T-helper 2 cell treated with Interferon-gamma antibody and Interleukin-4, amounts not matched to agents 5 μg/mL and 100 μg/mL, for 36 hours (primary cell): Measurements from ENCODE around the gene TP53BP2.
"Not testable (repeated sequence)": the region's sequence is repeated elsewhere in the genome, so short reads cannot be mapped to it uniquely, and the experiment has no call there.

ENCODE experiments used
- DNase-seq: peaks from one replicate; pipeline ENCODE4 v3.0.0; 2021; ENCODE audit warnings: low spot score
- H3K27ac Mint-ChIP-seq: one replicate; pipeline ENCODE4 v1.8.0; 2021; ENCODE audit warnings: mild to moderate bottlenecking, mixed read lengths
- H3K27me3 Mint-ChIP-seq: one replicate; pipeline ENCODE4 v1.8.0; 2021; ENCODE audit warnings: low read depth, mixed read lengths
- H3K36me3 Mint-ChIP-seq: one replicate; pipeline ENCODE4 v1.8.0; 2021; ENCODE audit warnings: low read depth, mixed read lengths
- H3K4me1 Mint-ChIP-seq: one replicate; pipeline ENCODE4 v1.8.0; 2021; ENCODE audit warnings: low read depth, mixed read lengths
- H3K4me3 Mint-ChIP-seq: one replicate; pipeline ENCODE4 v1.8.0; 2022; ENCODE audit warnings: mild to moderate bottlenecking, moderate library complexity, mixed read lengths
- H3K9me3 Mint-ChIP-seq: one replicate; pipeline ENCODE4 v1.8.0; 2021; ENCODE audit warnings: mixed read lengths

The TP53BP2 gene

DNA sequence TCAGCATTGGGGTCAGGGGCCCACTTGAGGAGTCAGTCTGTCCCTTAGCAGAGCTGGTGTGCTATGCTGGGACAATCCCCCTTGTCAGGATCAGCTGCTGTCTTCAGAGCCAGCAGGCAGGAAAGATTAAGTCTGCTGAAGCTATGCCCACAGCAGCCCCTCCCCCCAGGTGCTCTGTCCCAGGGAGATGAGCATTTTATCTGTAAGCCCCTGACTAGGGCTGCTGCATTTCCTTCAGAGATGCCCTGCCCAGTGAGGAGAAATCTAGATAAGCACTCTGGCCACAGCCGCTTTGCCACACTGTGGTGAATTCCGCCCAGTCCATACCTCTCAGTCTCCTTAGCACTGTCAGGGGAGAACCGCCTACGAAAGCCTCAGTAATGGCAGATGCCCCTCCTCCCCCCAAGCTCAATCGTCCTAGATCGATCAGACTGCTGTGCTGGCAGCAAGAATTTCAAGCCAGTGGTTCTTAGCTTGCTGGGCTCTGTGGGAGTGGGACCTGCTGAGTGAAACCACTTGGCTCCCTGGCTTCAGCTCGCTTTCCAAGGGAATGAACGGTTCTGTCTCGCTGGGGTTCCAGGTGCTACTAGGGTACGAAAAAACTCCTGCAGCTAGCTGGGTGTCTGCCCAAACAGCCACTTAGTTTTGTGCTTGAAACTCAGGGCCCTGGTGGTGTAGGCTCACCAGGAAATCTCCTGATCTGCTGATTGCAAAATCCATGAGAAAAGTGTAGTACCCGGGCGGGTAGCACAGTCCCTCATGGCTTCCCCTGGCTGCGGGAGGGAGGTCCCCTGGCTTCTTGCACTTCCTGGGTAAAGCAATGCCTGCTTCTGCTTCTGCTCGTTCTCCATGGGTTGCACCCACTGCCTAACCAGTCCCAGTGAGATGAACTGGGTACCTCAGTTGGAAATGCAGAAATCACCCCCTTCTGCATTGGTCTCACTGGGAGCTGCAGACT is 25.1 kb upstream of the TP53BP2 start:
- DNase-seq, result no peak
- Mint-ChIP-seq H3K4me1 (no peaks in the 10 kb centered on the region), H3K4me3 (no peak overlapping the region), H3K9me3 (no peaks in the 10 kb centered on the region), H3K27ac (no peak overlapping the region), H3K27me3 (peaks cover 37% of the 10 kb centered on the region), H3K36me3 (no peaks in the 10 kb centered on the region)

- H3K27ac Mint-ChIP-seq, H3K9me3 Mint-ChIP-seq, H3K36me3 Mint-ChIP-seq, H3K4me3 Mint-ChIP-seq, H3K4me1 Mint-ChIP-seq, DNase-seq: not testable (repeated sequence)
- peaks cover 37% of the 10 kb centered on the region for H3K27me3 Mint-ChIP-seq
Measured at GRCh38 chr1:223864599-223865368, 19.0 kb upstream of the TP53BP2 start.

- no peak overlapping the region for H3K27ac Mint-ChIP-seq
- H3K9me3 Mint-ChIP-seq, result no peaks in the 10 kb centered on the region
- no peak overlapping the region for H3K4me3 Mint-ChIP-seq
- H3K4me1 Mint-ChIP-seq, result no peaks in the 10 kb centered on the region
- no peaks in the 10 kb centered on the region for H3K36me3 Mint-ChIP-seq
- H3K27me3 Mint-ChIP-seq, result peaks cover 37% of the 10 kb centered on the region
- no peak for DNase-seq
Measured at GRCh38 chr1:223864084-223864483, 18.3 kb upstream of the TP53BP2 start.

GRCh38 chr1:223861904-223862303 is 16.2 kb upstream of the TP53BP2 start:
- peaks cover 18% of the 10 kb centered on the region for H3K27me3 Mint-ChIP-seq
- H3K9me3 Mint-ChIP-seq, result no peaks in the 10 kb centered on the region
- H3K27ac Mint-ChIP-seq, result no peak overlapping the region
- no peaks in the 10 kb centered on the region for H3K4me1 Mint-ChIP-seq
- H3K36me3 Mint-ChIP-seq, result no peaks in the 10 kb centered on the region
- DNase-seq, result no peak
- H3K4me3 Mint-ChIP-seq, result no peak overlapping the region

DNA sequence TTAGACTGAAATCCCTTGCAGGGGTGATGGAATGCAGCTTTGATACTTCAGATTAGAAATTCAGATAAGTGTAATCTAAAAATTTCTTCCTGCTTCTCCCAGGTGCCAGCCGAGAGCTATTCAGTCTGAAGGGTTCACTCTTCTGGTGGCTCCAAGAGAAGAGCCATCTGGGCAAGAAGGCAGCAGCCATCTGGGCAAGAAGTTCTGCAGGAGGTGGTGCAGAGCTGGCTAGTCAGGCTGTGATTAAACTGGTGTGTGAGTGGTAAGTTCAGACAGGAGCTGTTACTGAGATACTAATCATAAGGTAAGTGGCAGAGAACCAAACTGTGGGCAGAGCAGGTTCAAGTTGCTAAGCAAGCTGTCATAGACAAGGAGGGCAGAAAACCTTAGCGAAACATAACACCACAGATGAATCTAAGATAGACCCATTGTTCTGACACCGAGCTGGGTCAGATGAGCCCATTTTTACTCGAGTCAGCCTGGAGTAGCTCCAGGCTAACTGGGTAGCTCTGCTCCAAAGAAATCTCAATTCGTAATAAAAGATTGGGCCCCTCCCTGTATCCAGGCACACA is 14.4 kb upstream of the TP53BP2 start:
- Mint-ChIP-seq H3K27ac (no peak overlapping the region), H3K4me1 (no peaks in the 10 kb centered on the region), H3K9me3 (no peaks in the 10 kb centered on the region), H3K4me3 (no peak overlapping the region), H3K36me3 (no peaks in the 10 kb centered on the region), H3K27me3 (peaks cover 5% of the 10 kb centered on the region)
- DNase-seq, result no peak

DNA sequence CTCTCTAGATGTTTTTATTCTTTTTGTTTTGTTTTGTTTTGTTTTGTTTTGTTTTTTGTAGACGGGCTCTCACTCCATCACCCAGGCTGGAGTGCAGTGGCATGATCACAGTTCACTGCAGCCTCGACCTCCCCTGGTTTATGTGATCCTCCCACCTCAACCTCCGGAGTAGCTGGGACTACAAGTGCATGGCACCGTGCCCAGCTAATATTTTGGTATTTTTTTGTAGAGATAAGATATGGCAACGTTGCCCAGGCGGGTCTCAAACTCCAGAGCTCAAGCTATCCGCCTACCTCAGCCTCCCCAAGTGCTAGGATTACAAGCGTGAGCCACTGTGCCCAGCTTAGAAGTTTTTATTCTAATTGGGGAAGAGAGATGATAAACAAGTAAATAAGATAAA is 13.3 kb upstream of the TP53BP2 start:
- H3K9me3 Mint-ChIP-seq, result no peaks in the 10 kb centered on the region
- no peaks in the 10 kb centered on the region for H3K36me3 Mint-ChIP-seq
- H3K27me3 Mint-ChIP-seq, result peaks cover 5% of the 10 kb centered on the region
- H3K27ac Mint-ChIP-seq, result no peak overlapping the region
- H3K4me3 Mint-ChIP-seq, result no peak overlapping the region
- no peak for DNase-seq
- H3K4me1 Mint-ChIP-seq, result no peaks in the 10 kb centered on the region

DNA sequence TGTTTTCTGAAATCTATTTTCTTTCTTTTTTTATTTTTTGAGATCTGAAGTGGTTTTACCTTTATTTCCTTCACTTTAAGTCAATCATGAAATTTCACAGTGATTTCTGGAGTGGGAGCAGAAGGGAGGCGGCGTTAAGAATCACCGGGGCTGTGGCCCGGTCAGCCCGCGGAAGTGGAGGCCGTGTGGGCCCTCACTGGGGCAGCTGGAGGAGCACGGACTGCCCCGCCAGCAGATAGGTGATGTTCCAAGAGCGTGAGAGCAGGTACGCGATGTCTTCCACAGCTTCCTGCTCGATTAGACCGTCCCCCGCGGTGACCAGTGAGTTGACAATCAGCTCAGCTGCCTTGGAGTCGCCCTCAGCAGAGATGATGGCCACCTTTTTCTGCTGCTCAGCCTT is 10.6 kb upstream of the TP53BP2 start:
- no peak for DNase-seq
- Mint-ChIP-seq H3K27ac (no peak overlapping the region), H3K9me3 (no peaks in the 10 kb centered on the region), H3K27me3 (peaks cover 5% of the 10 kb centered on the region), H3K4me3 (no peak overlapping the region), H3K36me3 (no peaks in the 10 kb centered on the region), H3K4me1 (peaks cover 4% of the 10 kb centered on the region)

- peaks cover 7% of the 10 kb centered on the region for H3K4me1 Mint-ChIP-seq
- DNase-seq, result no peak
- no peak overlapping the region for H3K27ac Mint-ChIP-seq
- H3K36me3 Mint-ChIP-seq, result no peaks in the 10 kb centered on the region
- H3K4me3 Mint-ChIP-seq, result no peak overlapping the region
- peaks cover 5% of the 10 kb centered on the region for H3K9me3 Mint-ChIP-seq
- peaks cover 9% of the 10 kb centered on the region for H3K27me3 Mint-ChIP-seq
Measured at GRCh38 chr1:223853748-223854147, 8.0 kb upstream of the TP53BP2 start.

GRCh38 chr1:223853275-223853674 is 7.5 kb upstream of the TP53BP2 start:
- H3K4me1 Mint-ChIP-seq, result peaks cover 7% of the 10 kb centered on the region
- H3K9me3 Mint-ChIP-seq, result peaks cover 5% of the 10 kb centered on the region
- no peak overlapping the region for H3K27ac Mint-ChIP-seq
- no peaks in the 10 kb centered on the region for H3K36me3 Mint-ChIP-seq
- H3K4me3 Mint-ChIP-seq, result no peak overlapping the region
- DNase-seq, result no peak
- peaks cover 9% of the 10 kb centered on the region for H3K27me3 Mint-ChIP-seq

DNA sequence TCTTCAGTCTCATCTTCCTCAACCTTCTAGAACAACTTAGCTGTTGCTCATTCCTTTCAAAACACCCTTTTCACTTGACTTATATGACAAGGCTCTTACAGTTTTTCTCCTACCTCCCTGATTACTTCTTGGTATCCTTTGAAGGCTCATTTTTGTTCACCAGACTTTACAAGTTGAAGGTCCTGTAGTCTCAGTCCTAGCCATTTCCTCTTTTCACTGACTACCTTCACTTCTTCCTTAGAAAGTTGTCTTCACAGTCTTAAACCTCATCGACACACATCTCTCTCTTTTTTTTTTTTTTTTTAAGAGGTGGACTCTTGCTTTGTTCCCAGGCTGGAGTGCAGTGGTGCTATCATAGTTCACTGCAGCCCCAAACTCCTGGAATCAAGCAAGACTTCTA is 6.6 kb upstream of the TP53BP2 start:
- Mint-ChIP-seq H3K27ac (no peak overlapping the region), H3K36me3 (no peaks in the 10 kb centered on the region), H3K4me1 (peaks cover 14% of the 10 kb centered on the region), H3K4me3 (no peak overlapping the region), H3K9me3 (peaks cover 5% of the 10 kb centered on the region), H3K27me3 (peaks cover 9% of the 10 kb centered on the region)
- DNase-seq, result no peak

DNA sequence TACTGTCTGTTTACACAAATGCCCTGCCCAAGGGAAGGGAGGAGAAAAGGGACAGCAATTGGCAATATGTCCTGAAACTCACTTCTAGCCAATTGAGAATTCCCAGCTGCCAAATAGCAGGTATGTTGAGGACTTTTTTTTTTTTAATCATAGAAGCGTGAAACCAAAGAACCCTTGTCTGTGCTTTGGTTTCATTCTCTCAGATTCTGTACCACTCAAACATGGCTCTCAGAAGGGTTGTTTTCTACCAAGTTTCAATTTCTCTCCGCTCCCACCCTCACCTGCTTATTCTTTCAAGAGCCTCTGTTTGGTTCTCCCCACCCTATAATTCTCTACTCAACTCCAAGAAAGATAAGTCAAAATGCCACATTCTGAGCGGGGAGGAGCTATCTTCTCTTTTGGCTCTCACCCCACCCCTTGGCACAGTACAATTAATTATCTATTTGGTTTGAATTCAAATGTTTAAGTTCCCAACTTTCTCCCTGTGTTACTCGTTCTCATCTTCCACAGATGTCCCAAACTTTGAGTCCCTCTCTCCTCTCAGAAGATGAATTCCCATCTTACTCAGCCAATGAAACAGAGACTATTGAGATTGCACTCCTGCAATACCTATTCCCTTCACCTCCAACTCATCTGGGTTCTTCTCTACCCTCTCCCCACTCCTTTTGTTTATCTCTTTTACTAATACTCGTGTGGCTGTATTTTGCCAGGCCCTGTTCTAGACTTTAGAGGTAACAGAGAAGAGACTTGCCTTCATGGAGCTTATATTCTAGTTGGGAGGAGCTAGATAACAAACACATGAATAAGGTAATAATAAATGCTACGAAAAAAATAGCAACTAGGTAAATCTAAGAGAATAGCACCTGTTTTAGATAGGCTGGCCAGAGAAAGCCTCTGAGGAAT is 3.9 kb upstream of the TP53BP2 start:
- no peak for DNase-seq
- H3K27me3 Mint-ChIP-seq, result peaks cover 9% of the 10 kb centered on the region
- H3K9me3 Mint-ChIP-seq, result peaks cover 5% of the 10 kb centered on the region
- H3K36me3 Mint-ChIP-seq, result peaks cover 3% of the 10 kb centered on the region
- H3K4me1 Mint-ChIP-seq, result peaks cover 22% of the 10 kb centered on the region
- H3K4me3 Mint-ChIP-seq, result no peak overlapping the region
- H3K27ac Mint-ChIP-seq, result no peak overlapping the region

DNA sequence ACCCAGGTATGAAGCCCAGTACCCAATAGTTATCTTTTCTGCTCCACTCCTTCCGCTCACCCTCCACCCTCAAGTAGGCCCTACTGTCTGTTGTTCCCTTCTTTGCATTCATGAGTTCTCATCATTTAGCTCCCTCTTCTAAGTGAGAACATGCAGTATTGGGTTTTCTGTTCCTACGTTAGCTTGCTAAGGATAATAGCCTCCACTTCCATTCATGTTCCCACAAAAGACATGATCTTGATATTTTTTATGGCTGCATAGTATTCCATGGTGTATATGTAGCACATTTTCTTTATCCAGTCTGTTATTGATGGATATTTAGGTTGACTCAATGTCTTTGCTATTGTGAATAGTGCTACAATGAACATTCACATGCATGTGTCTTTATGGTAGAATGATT is 2.8 kb upstream of the TP53BP2 start:
- Mint-ChIP-seq H3K9me3 (peaks cover 5% of the 10 kb centered on the region), H3K36me3 (peaks cover 5% of the 10 kb centered on the region), H3K27ac (no peak overlapping the region), H3K4me3 (no peak overlapping the region), H3K4me1 (peaks cover 26% of the 10 kb centered on the region), H3K27me3 (peaks cover 9% of the 10 kb centered on the region)
- DNase-seq, result no peak

- no peak for DNase-seq
- no peak overlapping the region for H3K4me3 Mint-ChIP-seq
- H3K9me3 Mint-ChIP-seq, result peaks cover 5% of the 10 kb centered on the region
- H3K27me3 Mint-ChIP-seq, result peaks cover 9% of the 10 kb centered on the region
- no peak overlapping the region for H3K27ac Mint-ChIP-seq
- H3K4me1 Mint-ChIP-seq, result peaks cover 26% of the 10 kb centered on the region
- H3K36me3 Mint-ChIP-seq, result peaks cover 5% of the 10 kb centered on the region
Measured at GRCh38 chr1:223847781-223848345, 2.1 kb upstream of the TP53BP2 start.
